H1 (cell line): ENCODE data around the gene SLC2A8. TPM values are rescaled to one million over a fixed set of nuclear protein-coding genes. Genes with fewer than 3 reads are reported as not detected.
A peak's percentile ranks its signal among the peaks of the same experiment; 100 is the strongest.

Experiments used
- CTCF ChIA-PET: fragments of 300-600 bp; sonication (Branson Sonifier 250); formaldehyde crosslinking; loops from one replicate; lab custom pipeline; 2021; ENCODE audit not compliant: partially characterized antibody; lab: Charles Lee
- POLR2A ChIA-PET: fragments of 300-600 bp; sonication (Branson Sonifier 250); formaldehyde crosslinking; loops from one replicate; lab custom pipeline; 2021; ENCODE audit warnings: inconsistent platforms; ENCODE audit not compliant: partially characterized antibody; lab: Charles Lee
- DNase-seq, 2 experiments: peaks; one replicate each; pipeline versions ENCODE4 v3.0.0 to v3.0.0-alpha.2; 2010 to 2022; ENCODE audit warnings: low spot score in 2 of 2, low read depth in 1 of 2, mixed read lengths in 1 of 2
- FAIRE-seq: peaks from 2 replicates; lab custom pipeline; 2011; peaks lifted over from hg19 to GRCh38; lab: Jason Lieb, UNC
- H2AFZ ChIP-seq: 2 replicates; pipeline ENCODE4 v1.8.1; 2012; ENCODE audit warnings: low read length, inconsistent platforms
- H2AK5ac ChIP-seq: 2 replicates; pipeline ENCODE4 v1.6.1; 2013; ENCODE audit warnings: low read depth, low read length
- H2BK120ac ChIP-seq: replicated peaks from 2 replicates; pipeline ENCODE3; 2013; ENCODE audit warnings: low read depth, low read length, inconsistent platforms
- H2BK12ac ChIP-seq: 2 replicates; pipeline ENCODE4 v1.6.1; 2013; ENCODE audit warnings: low read depth, low read length
- H2BK15ac ChIP-seq: 2 replicates; pipeline ENCODE4 v1.6.1; 2013; ENCODE audit warnings: low read length
- H2BK20ac ChIP-seq: 2 replicates; pipeline ENCODE4 v1.6.1; 2013; ENCODE audit warnings: low read length
- H2BK5ac ChIP-seq: 2 replicates; pipeline ENCODE4 v1.6.1; 2013; ENCODE audit warnings: low read depth, low read length
- H3K14ac ChIP-seq: 2 replicates; pipeline ENCODE4 v1.6.1; 2013; ENCODE audit warnings: inconsistent platforms; ENCODE audit not compliant: insufficient read length
- H3K18ac ChIP-seq: 2 replicates; pipeline ENCODE4 v1.6.1; 2013; ENCODE audit warnings: low read length; ENCODE audit errors: extremely low read depth
- H3K23ac ChIP-seq: 2 replicates; pipeline ENCODE4 v1.6.1; 2013; ENCODE audit warnings: inconsistent platforms; ENCODE audit not compliant: insufficient read length
- H3K23me2 ChIP-seq: 2 replicates; pipeline ENCODE4 v1.6.1; 2013; ENCODE audit warnings: low read depth, low read length
- H3K27ac ChIP-seq: 2 replicates; pipeline ENCODE4 v1.6.1; 2011; ENCODE audit warnings: low read depth, low read length, inconsistent platforms
- H3K27me3 ChIP-seq, 4 experiments: replicated peaks in 1 of 4; 1 replicate in 1 of 4; 2 replicates in 3 of 4; pipeline versions ENCODE4 v1.6.1 to v1.8.1; 2011 to 2013; ENCODE audit warnings: low read length in 3 of 4, mild to moderate bottlenecking in 3 of 4, inconsistent platforms in 2 of 4, mixed read lengths in 2 of 4, moderate library complexity in 1 of 4; ENCODE audit not compliant: control insufficient read depth in 3 of 4, insufficient read depth in 3 of 4; ENCODE audit errors: extremely low read depth in 1 of 4
- H3K36me3 ChIP-seq, 4 experiments: 2 replicates each; pipeline versions ENCODE4 v1.6.1 to v1.8.1; 2011 to 2013; ENCODE audit warnings: mild to moderate bottlenecking in 4 of 4, low read length in 3 of 4, moderate library complexity in 2 of 4, control low read depth in 1 of 4, inconsistent platforms in 1 of 4; ENCODE audit not compliant: insufficient read depth in 4 of 4, control insufficient read depth in 2 of 4
- H3K4ac ChIP-seq: replicated peaks from 2 replicates; pipeline ENCODE3; 2013; ENCODE audit warnings: low read length, low read depth, mixed read lengths, inconsistent platforms; ENCODE audit not compliant: insufficient read length
- H3K4me1 ChIP-seq, 4 experiments: replicated peaks in 1 of 4; 1 replicate in 1 of 4; 2 replicates in 3 of 4; pipeline versions ENCODE4 v1.6.1 to v1.8.1; 2011 to 2013; ENCODE audit warnings: low read length in 3 of 4, inconsistent platforms in 2 of 4, mixed read lengths in 1 of 4; ENCODE audit not compliant: insufficient read depth in 4 of 4, control insufficient read depth in 3 of 4
- H3K4me2 ChIP-seq, 2 experiments: 2 replicates each; pipeline versions ENCODE4 v1.6.1 to v1.8.1; 2011 to 2013; ENCODE audit warnings: low read depth in 2 of 2, low read length in 2 of 2, control low read depth in 1 of 2, inconsistent platforms in 1 of 2, mild to moderate bottlenecking in 1 of 2; ENCODE audit not compliant: insufficient read depth in 1 of 2
- H3K4me3 ChIP-seq, 4 experiments: fragments of 200-600, 300-600 bp in 1 of 4; sonication (generic), shearing (Covaris generic), sonication (Bioruptor Twin) in 1 of 4; 2 replicates each; pipeline versions ENCODE4 v1.5.1 to v1.8.1; 2011 to 2016; ENCODE audit warnings: low read length in 4 of 4, low read depth in 3 of 4, control low read depth in 2 of 4, inconsistent platforms in 2 of 4, mild to moderate bottlenecking in 2 of 4, mixed read lengths in 1 of 4, moderate library complexity in 1 of 4; ENCODE audit not compliant: insufficient read depth in 2 of 4; ENCODE audit errors: extremely low read depth in 1 of 4
- H3K56ac ChIP-seq: replicated peaks from 2 replicates; pipeline ENCODE3; 2013; ENCODE audit warnings: low read depth, mild to moderate bottlenecking, mixed read lengths, low read length, inconsistent platforms; ENCODE audit not compliant: insufficient read length
- H3K79me1 ChIP-seq: 2 replicates; pipeline ENCODE4 v1.6.1; 2013; ENCODE audit warnings: low read depth, low read length, control low read depth
- H3K79me2 ChIP-seq, 2 experiments: 2 replicates each; pipeline versions ENCODE4 v1.6.1 to v1.8.1; 2012 to 2013; ENCODE audit warnings: low read length in 2 of 2, mild to moderate bottlenecking in 2 of 2, inconsistent platforms in 1 of 2; ENCODE audit not compliant: insufficient read depth in 2 of 2, control insufficient read depth in 1 of 2
- H3K9ac ChIP-seq, 4 experiments: replicated peaks in 1 of 4; 1 replicate in 1 of 4; 2 replicates in 3 of 4; pipeline versions ENCODE4 v1.6.1 to v1.8.1; 2011 to 2013; ENCODE audit warnings: low read depth in 3 of 4, low read length in 3 of 4, control low read depth in 2 of 4, mild to moderate bottlenecking in 2 of 4, moderate library complexity in 2 of 4, inconsistent platforms in 1 of 4; ENCODE audit errors: extremely low read depth in 1 of 4
- H3K9me3 ChIP-seq, 2 experiments: 2 replicates each; pipeline versions ENCODE4 v1.6.1 to v1.8.1; 2012 to 2013; ENCODE audit warnings: mild to moderate bottlenecking in 2 of 2, moderate library complexity in 2 of 2, control low read depth in 1 of 2, inconsistent platforms in 1 of 2, low read depth in 1 of 2, low read length in 1 of 2, mixed read lengths in 1 of 2; ENCODE audit not compliant: insufficient read depth in 2 of 2
- H4K20me1 ChIP-seq, 2 experiments: replicated peaks in 1 of 2; 2 replicates each; pipeline versions ENCODE3 to v1.8.1; 2011 to 2013; ENCODE audit warnings: inconsistent platforms in 2 of 2, low read length in 2 of 2, mild to moderate bottlenecking in 1 of 2; ENCODE audit not compliant: insufficient read depth in 2 of 2, control insufficient read depth in 1 of 2
- H4K5ac ChIP-seq: 2 replicates; pipeline ENCODE4 v1.6.1; 2013; ENCODE audit warnings: low read length, low read depth, mixed read lengths, inconsistent platforms; ENCODE audit not compliant: insufficient read length
- H4K8ac ChIP-seq: 2 replicates; pipeline ENCODE4 v1.8.0; 2013; ENCODE audit warnings: mild to moderate bottlenecking, moderate library complexity, low read length, inconsistent platforms; ENCODE audit not compliant: insufficient read depth; ENCODE audit errors: extremely low read depth
- H4K91ac ChIP-seq: replicated peaks from 2 replicates; pipeline ENCODE3; 2013; ENCODE audit warnings: low read length, mixed read lengths, inconsistent platforms; ENCODE audit not compliant: insufficient read length
- CBX5 ChIP-seq: fragments of 300-800, 300-1000 bp; sonication (generic); IDR thresholded peaks from 2 replicates; pipeline ENCODE4 v1.7.1; 2016; ENCODE audit warnings: antibody characterized with exemption, low read length, low read depth
- EP300 ChIP-seq, 2 experiments: IDR thresholded peaks; 1 replicate in 1 of 2; 2 replicates in 1 of 2; pipeline ENCODE4 v1.6.1; 2011 to 2012; ENCODE audit warnings: low read depth in 2 of 2, low read length in 2 of 2, mild to moderate bottlenecking in 2 of 2, borderline replicate concordance in 1 of 2, inconsistent platforms in 1 of 2, moderate library complexity in 1 of 2
- GTF2F1 ChIP-seq: IDR thresholded peaks from 2 replicates; pipeline ENCODE4 v1.6.1; 2012; ENCODE audit warnings: low read depth, low read length, improper control_type of control experiment, borderline replicate concordance
- PHF8 ChIP-seq: fragments of 200-600 bp; sonication (generic); conservative IDR thresholded peaks from 2 replicates; pipeline ENCODE4 v1.7.1; 2012; ENCODE audit warnings: low read depth, mild to moderate bottlenecking, inconsistent platforms, low read length, moderate library complexity
- POLR2A ChIP-seq, 2 experiments: IDR thresholded peaks; 1 replicate in 1 of 2; 2 replicates in 1 of 2; pipeline ENCODE4 v1.6.1; 2011; ENCODE audit warnings: low read depth in 2 of 2, low read length in 2 of 2, mild to moderate bottlenecking in 2 of 2; ENCODE audit errors: control extremely low read depth in 1 of 2
- POLR2AphosphoS5 ChIP-seq: IDR thresholded peaks from 2 replicates; pipeline ENCODE4 v1.6.1; 2011; ENCODE audit warnings: low read depth, low read length
- RBBP5 ChIP-seq: IDR thresholded peaks from 2 replicates; pipeline ENCODE4 v1.7.1; 2012; ENCODE audit warnings: low read depth, mild to moderate bottlenecking, inconsistent platforms, low read length, moderate library complexity, borderline replicate concordance
- RFX5 ChIP-seq: IDR thresholded peaks from 2 replicates; pipeline ENCODE4 v1.6.1; 2011; ENCODE audit warnings: low read depth, low read length, improper control_type of control experiment, borderline replicate concordance
- SAP30 ChIP-seq: fragments of 300-600 bp; sonication (generic); IDR thresholded peaks from 2 replicates; pipeline ENCODE4 v1.7.1; 2012; ENCODE audit warnings: low read length, moderate library complexity, mild to moderate bottlenecking, inconsistent platforms; ENCODE audit not compliant: insufficient read depth, insufficient replicate concordance
- SP2 ChIP-seq: IDR thresholded peaks from 2 replicates; pipeline ENCODE4 v1.6.1; 2012; ENCODE audit warnings: mild to moderate bottlenecking, low read length, inconsistent platforms
- SUZ12 ChIP-seq: fragments of 200-600 bp; sonication (generic); IDR thresholded peaks from 2 replicates; pipeline ENCODE4 v1.6.1; 2012; ENCODE audit warnings: mild to moderate bottlenecking, inconsistent platforms, low read length, moderate library complexity, mixed read lengths
- TCF12 ChIP-seq: IDR thresholded peaks from 2 replicates; pipeline ENCODE4 v1.6.1; 2011; ENCODE audit warnings: low read depth, mild to moderate bottlenecking, low read length
- WGBS, 2 experiments: shearing (Covaris generic) in 1 of 2; methylation state at CpG; one replicate each; pipeline versions ENCODE4 v1.1.6 to v1.1.7; 2013 to 2015; ENCODE audit warnings: low lambda C conversion rate in 2 of 2, mixed read lengths in 2 of 2, inconsistent platforms in 1 of 2, low coverage in 1 of 2, missing lambda C conversion rate in 1 of 2; ENCODE audit not compliant: insufficient replicate concordance in 2 of 2, insufficient coverage in 1 of 2, insufficient read length in 1 of 2; ENCODE audit errors: extremely low coverage in 1 of 2, missing lambda C conversion rate in 1 of 2; 5-methylcytosine and 5-hydroxymethylcytosine counted together
- polyA plus RNA-seq, 7 experiments: library from polyadenylated mRNA; depleted of rRNA in 3 of 7; stranded (reverse) in 5 of 7; unstranded in 2 of 7; fragments of >200 nt in 5 of 7; fragments of 200-250 nt in 2 of 7; gene quantifications; 1 replicate in 5 of 7; 2 replicates in 1 of 7; 4 replicates in 1 of 7; pipeline versions ENCODE4 v1.2.1 to v1.2.3, GENCODE V29; 2011 to 2013; ENCODE audit warnings: missing spikeins in 2 of 7, mixed read lengths in 2 of 7
- total RNA-seq: library from RNA; stranded (reverse); fragmentation: NEBNext Ultra II Directional; extraction: Animal tissue kit (Norgen Biotek cat#: 25700); gene quantifications from 2 replicates; pipeline ENCODE4 v1.2.1, GENCODE V29; 2021
- TF ChIP-seq, protein P1 (sequence below): IDR thresholded peaks from 2 replicates; pipeline ENCODE4 v1.6.1; 2012; ENCODE audit warnings: inconsistent platforms

The SLC2A8 gene
- total and polyA plus RNA-seq, 2 of the 8 experiments (the other 6 are each of a cell fraction or from before 2014, with no cell fraction given) = 24.6 to 36.4 TPM

DNA sequence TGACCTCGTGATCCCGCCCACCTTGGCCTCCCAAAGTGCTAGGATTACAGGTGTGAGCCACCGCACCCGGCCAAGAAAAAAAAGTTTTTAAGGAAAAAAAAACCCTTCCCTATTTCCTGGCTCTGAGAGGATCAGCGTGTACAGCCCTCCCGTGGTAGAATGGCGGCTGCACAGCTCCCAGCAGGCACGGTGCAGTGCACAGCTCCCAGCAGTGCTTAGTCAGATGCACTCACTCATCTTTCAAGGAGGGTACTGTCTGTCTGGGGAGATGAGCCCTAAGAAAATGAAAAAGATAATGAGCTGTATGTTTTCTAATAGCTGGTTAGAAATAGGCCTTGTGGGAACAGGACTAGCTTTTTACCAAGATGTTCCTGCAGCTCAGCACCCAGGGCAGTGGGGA lies 36.7 kb upstream of the SLC2A8 start:
- FAIRE-seq = no peak
- no peak for TF ChIP-seq TCF12
- TF ChIP-seq GTF2F1 = no peak
- TF ChIP-seq RBBP5 = no peak
- no peak for TF ChIP-seq SAP30
- TF ChIP-seq, protein P1, sequence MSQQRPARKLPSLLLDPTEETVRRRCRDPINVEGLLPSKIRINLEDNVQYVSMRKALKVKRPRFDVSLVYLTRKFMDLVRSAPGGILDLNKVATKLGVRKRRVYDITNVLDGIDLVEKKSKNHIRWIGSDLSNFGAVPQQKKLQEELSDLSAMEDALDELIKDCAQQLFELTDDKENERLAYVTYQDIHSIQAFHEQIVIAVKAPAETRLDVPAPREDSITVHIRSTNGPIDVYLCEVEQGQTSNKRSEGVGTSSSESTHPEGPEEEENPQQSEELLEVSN = no peak
- TF ChIP-seq SUZ12 = no peak
- TF ChIP-seq PHF8 = no peak
- no peak for TF ChIP-seq RFX5
- no peak for TF ChIP-seq CBX5
- TF ChIP-seq EP300 (IDR thresholded peaks at IDR 0.05; ENCODE audit: borderline replicate concordance in 1 of 2, low read depth in 2 of 2, low read length in 2 of 2) = no peak
- TF ChIP-seq SP2 = no peak
- no peak for TF ChIP-seq POLR2AphosphoS5
- no peak for TF ChIP-seq POLR2A (IDR thresholded peaks at IDR 0.05; ENCODE audit: control extremely low read depth in 1 of 2, low read depth in 2 of 2, low read length in 2 of 2)

More for the DNA sequence above, 36.7 kb upstream of the SLC2A8 start:
- Histone ChIP-seq H2BK20ac (no peak overlapping the region), H3K4me3 (no peak overlapping the region), H3K18ac (no peak overlapping the region), H3K4me2 (no peak overlapping the region), H4K91ac (peak overlapping the region; percentile 62), H3K36me3 (peaks cover 0 to 7% (median 0%) of the 10 kb centered on the region in 4 experiments; a peak in 2 of 8 replicates), H4K5ac (no peak overlapping the region), H3K9me3 (no peaks in the 10 kb centered on the region), H3K56ac (no peak overlapping the region), H3K14ac (no peak overlapping the region), H2BK120ac (no peak overlapping the region), H3K23ac (no peak overlapping the region), H2AK5ac (no peak overlapping the region), H3K23me2 (no peaks in the 10 kb centered on the region), H3K79me1 (no peaks in the 10 kb centered on the region), H3K27me3 (no peaks in the 10 kb centered on the region), H3K27ac (no peak overlapping the region), H3K9ac (no peak overlapping the region), H4K20me1 (no peaks in the 10 kb centered on the region), H3K4me1 (peaks cover 0 to 4% (median 2%) of the 10 kb centered on the region in 4 experiments; a peak in 5 of 7 replicates), H2AFZ (no peak overlapping the region), H2BK12ac (no peak overlapping the region), H3K4ac (no peak overlapping the region), H4K8ac (no peak overlapping the region), H3K79me2 (no peaks in the 10 kb centered on the region), H2BK15ac (no peak overlapping the region), H2BK5ac (no peak overlapping the region)
- WGBS, 2 experiments = 90% methylated on average over 8 of the region's 8 CpGs; no CpG with 5 or more reads in 1 of the 2 experiments
- ChIA-PET CTCF (interaction anchor here (0.6 to 2.5 kb wide), 21 partner anchors 10 to 206 kb away, joined by 3 to 33 read pairs (median 4); partner anchors contain the start of genes SLC2A8 and ZNF79), POLR2A (interaction anchor here (0.8 to 2.7 kb wide), 3 partner anchors 10 to 91 kb away, joined by 4 to 11 read pairs (median 6); partner anchors contain the start of genes LRSAM1 and RPL12)
- no peak for DNase-seq
